Activated B cell treated with CpG ODN at 0.5 μM for 24 hours (primary cell): ENCODE data around the gene RAC2. TPM values are rescaled to one million over a fixed set of nuclear protein-coding genes. Genes with fewer than 3 reads are reported as not detected.

Experiments
- ATAC-seq: fragments of 200-7000 bp; cut with Tn5 transposase; one replicate; pipeline ENCODE4 v1.10.0; 2021; ENCODE audit warnings: low read depth, mild to moderate bottlenecking, moderate library complexity
- CTCF ChIA-PET: fragments of 350-600 bp; sonication (Branson Sonifier 250); formaldehyde crosslinking; loops from one replicate; lab custom pipeline; 2021; ENCODE audit warnings: antibody characterized with exemption; lab: Charles Lee
- POLR2A ChIA-PET: fragments of 350-600 bp; sonication (Branson Sonifier 250); formaldehyde crosslinking; loops from one replicate; lab custom pipeline; 2021; ENCODE audit warnings: antibody characterized with exemption; lab: Charles Lee
- DNase-seq: peaks from one replicate; pipeline ENCODE4 v3.0.0; 2022
- H3K27ac Mint-ChIP-seq: one replicate; pipeline ENCODE4 v1.8.0; 2020; ENCODE audit warnings: mixed read lengths
- H3K27me3 Mint-ChIP-seq: one replicate; pipeline ENCODE4 v1.8.0; 2021; ENCODE audit warnings: mixed read lengths
- H3K36me3 Mint-ChIP-seq: one replicate; pipeline ENCODE4 v1.8.0; 2021; ENCODE audit warnings: low read depth, mixed read lengths
- H3K4me1 Mint-ChIP-seq: one replicate; pipeline ENCODE4 v1.8.0; 2021; ENCODE audit warnings: mixed read lengths
- H3K4me3 Mint-ChIP-seq: one replicate; pipeline ENCODE4 v1.8.0; 2020; ENCODE audit warnings: mild to moderate bottlenecking, mixed read lengths
- H3K9me3 Mint-ChIP-seq: one replicate; pipeline ENCODE4 v1.8.0; 2020; ENCODE audit warnings: mixed read lengths
- CTCF ChIP-seq: fragments of 200-600 bp; IDR thresholded peaks from one replicate; pipeline ENCODE4 v1.8.0; 2022; ENCODE audit warnings: antibody characterized with exemption, mild to moderate bottlenecking
- intact Hi-C: fragments of 100-400 bp; cut with micrococcal nuclease; formaldehyde crosslinking; loops from one replicate; pipeline ENCODE4 v1.15.1; 2024
- total RNA-seq: library from RNA; stranded (reverse); gene quantifications from 2 replicates; pipeline ENCODE4 v1.2.3, GENCODE V29; 2022

Gene RAC2
- total RNA-seq, 1 donor from 2014 or later = 557 TPM

- no peak for TF ChIP-seq CTCF
- H3K27ac Mint-ChIP-seq = no peak overlapping the region
- ChIA-PET CTCF (interaction anchor here (1.3 kb wide), 1 partner anchor 53 kb away, joined by 8 read pairs; no protein-coding TSS in a partner anchor), POLR2A (interaction anchor here (2.0 kb wide), 1 partner anchor 9 kb away, joined by 20 read pairs; no protein-coding TSS in a partner anchor)
- H3K36me3 Mint-ChIP-seq = no peaks in the 10 kb centered on the region
- intact Hi-C loops = no loop called here
- ATAC-seq (no peak), DNase-seq (peak; percentile 12)
- H3K4me1 Mint-ChIP-seq = peaks cover 5% of the 10 kb centered on the region
- no peak overlapping the region for H3K4me3 Mint-ChIP-seq
- no peaks in the 10 kb centered on the region for H3K9me3 Mint-ChIP-seq
- no peaks in the 10 kb centered on the region for H3K27me3 Mint-ChIP-seq
These were observed 35.5 kb downstream of the RAC2 start for GRCh38 chr22:37208401-37209139.

- Mint-ChIP-seq H3K27ac (no peak overlapping the region), H3K27me3 (no peaks in the 10 kb centered on the region), H3K4me1 (peaks cover 5% of the 10 kb centered on the region), H3K9me3 (no peaks in the 10 kb centered on the region), H3K36me3 (no peaks in the 10 kb centered on the region), H3K4me3 (no peak overlapping the region)
- intact Hi-C loops = no loop called here
- ATAC-seq (no peak), DNase-seq (no peak)
- ChIA-PET CTCF (no interaction called here), POLR2A (interaction anchor here (2.0 kb wide), 1 partner anchor 9 kb away, joined by 20 read pairs; no protein-coding TSS in a partner anchor)
- no peak for TF ChIP-seq CTCF
These were observed 36.1 kb downstream of the RAC2 start for GRCh38 chr22:37207981-37208380.

- Mint-ChIP-seq H3K4me1 (peaks cover 5% of the 10 kb centered on the region), H3K27ac (no peak overlapping the region), H3K4me3 (no peak overlapping the region)
These were observed 36.9 kb downstream of the RAC2 start for GRCh38 chr22:37206841-37207821.

GRCh38 chr22:37206118-37206840 is 37.8 kb downstream of the RAC2 start:
- Mint-ChIP-seq H3K27me3 (no peaks in the 10 kb centered on the region), H3K4me1 (peaks cover 5% of the 10 kb centered on the region), H3K9me3 (no peaks in the 10 kb centered on the region), H3K27ac (no peak overlapping the region), H3K36me3 (no peaks in the 10 kb centered on the region), H3K4me3 (no peak overlapping the region)
- POLR2A ChIA-PET = interaction anchor here (0.5 to 1.3 kb wide), 3 partner anchors 9 to 677 kb away, joined by 3 to 5 read pairs (median 3); no protein-coding TSS in a partner anchor
- CTCF ChIA-PET = interaction anchor here (1.4 kb wide), 1 partner anchor 53 kb away, joined by 4 read pairs; no protein-coding TSS in a partner anchor
- DNase-seq = no peak
- no peak for TF ChIP-seq CTCF
- intact Hi-C loops = no loop called here
- no peak for ATAC-seq

More at GRCh38 chr22:37206841-37207821, 36.9 kb downstream of the RAC2 start:
- DNase-seq (peak; percentile 11), ATAC-seq (no peak)
- CTCF ChIA-PET = interaction anchor here (1.4 kb wide), 1 partner anchor 53 kb away, joined by 4 read pairs; no protein-coding TSS in a partner anchor
- intact Hi-C loops = no loop called here
- no peak for TF ChIP-seq CTCF
- Mint-ChIP-seq H3K9me3 (no peaks in the 10 kb centered on the region), H3K27me3 (no peaks in the 10 kb centered on the region), H3K36me3 (no peaks in the 10 kb centered on the region)
- POLR2A ChIA-PET = interaction anchor here (1.3 kb wide), 1 partner anchor 23 kb away, joined by 5 read pairs; no protein-coding TSS in a partner anchor
